Transverse colon (tissue), 4 donors: ENCODE results near the gene PRSS56. TPM values are rescaled to one million over a fixed set of nuclear protein-coding genes. Genes with fewer than 3 reads are reported as not detected.

Source experiments
- DNase-seq: peaks from one replicate; pipeline ENCODE4 v3.0.0-alpha.2; 2019
- H3K27ac ChIP-seq, 4 donors: fragments of 200-600 bp; sonication (generic); 2 replicates each; pipeline ENCODE4 v1.5.1; 2016 to 2018; ENCODE audit warnings: inconsistent platforms in 4 of 4
- H3K27me3 ChIP-seq: fragments of 200-600 bp; sonication (generic); 2 replicates; pipeline ENCODE4 v1.5.1; 2017; ENCODE audit warnings: inconsistent platforms
- H3K36me3 ChIP-seq, 4 donors: fragments of 200-600 bp; sonication (generic); 2 replicates each; pipeline ENCODE4 v1.5.1; 2017 to 2019; ENCODE audit warnings: inconsistent platforms in 4 of 4
- H3K4me1 ChIP-seq, 4 donors: fragments of 200-600 bp; sonication (generic); 2 replicates each; pipeline ENCODE4 v1.5.1; 2017 to 2020; ENCODE audit warnings: inconsistent platforms in 4 of 4
- H3K4me3 ChIP-seq, 4 donors: fragments of 200-600 bp; sonication (generic); 1 replicate in 1 of 4; 2 replicates in 3 of 4; pipeline versions ENCODE4 v1.5.1 to v1.6.1; 2017 to 2019; ENCODE audit warnings: inconsistent platforms in 4 of 4
- H3K9me3 ChIP-seq, 2 donors: fragments of 200-600 bp; sonication (generic); 2 replicates each; pipeline ENCODE4 v1.5.1; 2017 to 2019; ENCODE audit warnings: inconsistent platforms in 2 of 2
- EP300 ChIP-seq: sonication (generic); formaldehyde crosslinking; IDR thresholded peaks from one replicate; pipeline ENCODE4 v1.6.1; 2017; ENCODE audit warnings: antibody characterized with exemption, low read depth
- POLR2A ChIP-seq: fragments of 450-650 bp; IDR thresholded peaks from one replicate; pipeline ENCODE4 v1.6.1; 2016; ENCODE audit warnings: antibody characterized with exemption, mild to moderate bottlenecking, moderate library complexity
- POLR2AphosphoS5 ChIP-seq, 3 donors: sonication (generic); formaldehyde crosslinking; IDR thresholded peaks; one replicate each; pipeline ENCODE4 v1.6.1; 2016; ENCODE audit warnings: antibody characterized with exemption in 3 of 3
- WGBS, 2 donors: methylation state at CpG; one replicate each; pipeline ENCODE4 v1.1.5; 2018; ENCODE audit warnings: low coverage in 1 of 2; 5-methylcytosine and 5-hydroxymethylcytosine counted together
- in situ Hi-C, 4 donors: fragments of 200-750 bp; cut with MboI; loops; one replicate each; pipeline versions ENCODE4 v1.15.0 to v1.15.1; 2017; ENCODE audit warnings: low sequenced_read_pairs in 3 of 4, low pct_ligation_motif_present in 1 of 4, low pct_unique_long_range_greater_than_20kb in 1 of 4
- intact Hi-C: fragments of 100-400 bp; cut with DNase I; formaldehyde crosslinking; loops from one replicate; pipeline ENCODE4 v1.15.1; 2023; ENCODE audit warnings: low total_unique reads
- total RNA-seq, 4 donors: library from RNA; depleted of rRNA; stranded (reverse); fragments of >200 nt; gene quantifications; one replicate each; pipeline ENCODE4 v1.1.0, GENCODE V29; 2016
- TF ChIP-seq, protein P1 (sequence below), 5 experiments: fragments of 200-600 bp in 3 of 5; fragments of 450-650 bp in 2 of 5; sonication (generic) in 3 of 5; IDR thresholded peaks; 1 replicate in 2 of 5; 2 replicates in 3 of 5; pipeline ENCODE4 v1.5.1; 2016 to 2017; ENCODE audit warnings: antibody characterized with exemption in 5 of 5, inconsistent platforms in 3 of 5, mild to moderate bottlenecking in 2 of 5, moderate library complexity in 1 of 5

PRSS56 gene
- total RNA-seq, 4 donors from 2014 or later, result not detected

DNA sequence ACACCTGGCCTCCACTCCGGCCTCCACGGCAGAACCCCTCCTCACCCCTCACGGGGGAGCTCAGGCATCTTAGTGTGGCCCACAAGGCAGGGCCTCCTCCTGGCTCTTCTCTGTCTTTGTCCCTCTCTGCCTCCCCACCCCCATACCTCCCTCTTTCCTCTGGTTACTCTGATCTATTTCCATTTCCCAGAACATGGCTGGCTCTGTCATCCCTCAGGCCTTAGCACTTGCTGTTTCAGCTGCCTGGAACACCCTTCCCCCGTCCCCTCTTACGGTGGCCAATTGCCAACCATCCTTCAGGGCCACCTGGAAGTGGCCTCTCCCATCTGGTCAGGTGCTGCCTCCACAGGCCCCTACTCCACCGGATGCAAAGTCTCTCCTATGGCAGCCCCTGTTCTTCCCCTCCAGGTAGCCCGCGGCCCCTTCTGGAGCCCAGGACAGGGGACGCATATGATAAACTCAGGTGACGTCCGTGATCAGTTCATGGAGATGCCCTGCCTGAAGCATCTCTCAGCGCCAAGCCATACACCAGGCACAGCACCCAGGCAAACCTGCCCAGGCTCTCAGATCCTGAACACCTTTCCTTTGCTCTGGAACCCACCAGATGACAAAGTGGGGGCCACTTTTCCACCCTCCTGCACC, 28.9 kb upstream of the PRSS56 start:
- TF ChIP-seq EP300, result no peak
- TF ChIP-seq, protein P1, sequence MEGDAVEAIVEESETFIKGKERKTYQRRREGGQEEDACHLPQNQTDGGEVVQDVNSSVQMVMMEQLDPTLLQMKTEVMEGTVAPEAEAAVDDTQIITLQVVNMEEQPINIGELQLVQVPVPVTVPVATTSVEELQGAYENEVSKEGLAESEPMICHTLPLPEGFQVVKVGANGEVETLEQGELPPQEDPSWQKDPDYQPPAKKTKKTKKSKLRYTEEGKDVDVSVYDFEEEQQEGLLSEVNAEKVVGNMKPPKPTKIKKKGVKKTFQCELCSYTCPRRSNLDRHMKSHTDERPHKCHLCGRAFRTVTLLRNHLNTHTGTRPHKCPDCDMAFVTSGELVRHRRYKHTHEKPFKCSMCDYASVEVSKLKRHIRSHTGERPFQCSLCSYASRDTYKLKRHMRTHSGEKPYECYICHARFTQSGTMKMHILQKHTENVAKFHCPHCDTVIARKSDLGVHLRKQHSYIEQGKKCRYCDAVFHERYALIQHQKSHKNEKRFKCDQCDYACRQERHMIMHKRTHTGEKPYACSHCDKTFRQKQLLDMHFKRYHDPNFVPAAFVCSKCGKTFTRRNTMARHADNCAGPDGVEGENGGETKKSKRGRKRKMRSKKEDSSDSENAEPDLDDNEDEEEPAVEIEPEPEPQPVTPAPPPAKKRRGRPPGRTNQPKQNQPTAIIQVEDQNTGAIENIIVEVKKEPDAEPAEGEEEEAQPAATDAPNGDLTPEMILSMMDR (IDR thresholded peaks at IDR 0.05), result no peak
- no peak for TF ChIP-seq POLR2AphosphoS5 (IDR thresholded peaks at IDR 0.05)
- TF ChIP-seq POLR2A, result no peak
- 85 to 88% methylated on average over 3 to 12 of the region's 12 CpGs for WGBS, 2 donors
- DNase-seq, result no peak
- Histone ChIP-seq H3K27me3 (peaks cover 44% of the 10 kb centered on the region), H3K4me3 (no peak overlapping the region), H3K4me1 (peaks cover 0 to 10% (median 7%) of the 10 kb centered on the region in 4 donors), H3K9me3 (no peaks in the 10 kb centered on the region), H3K27ac (no peak overlapping the region), H3K36me3 (no peaks in the 10 kb centered on the region)
- intact Hi-C loops (no loop called here), in situ Hi-C loops (no loop called here)

DNA sequence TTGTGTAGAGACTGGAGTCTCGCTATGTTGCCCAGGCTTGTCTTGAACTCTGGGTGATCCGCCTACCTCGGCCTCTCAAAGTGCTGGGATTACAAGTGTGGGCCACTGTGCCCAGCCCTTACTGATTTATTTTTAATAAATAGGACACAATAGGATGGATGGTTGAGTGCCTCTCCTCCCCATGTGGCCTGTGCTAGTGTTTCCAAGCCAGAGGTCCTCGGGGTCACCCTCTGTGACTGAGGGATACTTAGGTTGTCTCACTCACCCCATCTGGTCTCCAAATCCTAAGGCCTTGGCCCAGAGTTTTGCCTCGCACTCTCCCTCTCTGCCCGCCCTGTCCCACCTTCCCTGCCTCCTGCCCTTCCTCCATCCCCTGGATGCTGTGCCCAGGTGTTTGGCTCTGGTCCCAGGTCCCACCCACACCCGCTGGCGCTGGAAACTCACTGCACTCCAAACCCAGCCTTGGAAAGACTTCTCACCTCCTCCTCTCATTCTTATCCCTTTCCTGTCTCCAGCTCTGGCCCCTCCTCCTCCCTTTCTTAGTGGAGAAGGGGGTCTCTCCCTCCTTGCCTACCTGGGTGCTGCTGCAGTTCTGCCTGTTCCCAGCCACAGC, 27.8 kb upstream of the PRSS56 start:
- in situ Hi-C loops, result no loop called here

DNA sequence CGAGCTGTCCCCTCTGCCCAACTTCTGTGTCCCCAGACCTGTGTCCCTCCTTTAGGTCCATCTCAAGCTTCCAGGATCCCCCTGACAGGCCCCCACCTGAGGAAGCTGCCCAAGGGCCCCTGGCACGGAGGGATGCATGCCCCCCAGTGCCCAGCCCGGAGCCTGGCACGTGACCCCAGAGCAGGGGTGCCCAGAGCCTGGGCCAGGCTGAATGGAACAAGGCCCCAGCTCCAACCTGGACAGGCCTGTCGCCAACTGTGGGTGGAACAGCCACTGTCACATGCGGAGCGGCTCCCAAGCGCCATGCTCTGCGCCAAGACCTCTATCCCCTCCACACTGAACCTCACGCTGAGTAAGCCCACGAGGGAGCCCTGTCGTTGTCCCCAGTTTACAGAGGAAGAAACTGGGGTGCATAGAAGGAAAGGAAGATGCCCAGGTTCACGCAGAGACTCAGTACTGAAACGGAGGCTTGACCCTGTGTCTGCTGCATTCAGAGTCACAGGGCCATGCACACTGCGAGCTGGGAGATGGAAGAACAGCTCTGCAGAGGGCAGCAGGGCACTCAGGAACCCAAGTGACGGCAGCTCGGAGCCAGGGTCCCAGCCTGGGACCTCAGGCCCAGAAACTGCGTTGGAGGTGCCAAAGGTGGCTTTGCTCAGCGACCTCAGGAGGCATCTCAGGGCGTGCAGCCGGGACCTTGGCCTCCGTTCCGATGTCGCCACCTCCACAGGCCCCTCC, 27.1 kb upstream of the PRSS56 start:
- Histone ChIP-seq H3K36me3 (no peaks in the 10 kb centered on the region), H3K9me3 (no peaks in the 10 kb centered on the region), H3K27ac (no peak overlapping the region), H3K4me3 (no peak overlapping the region), H3K4me1 (no peaks in the 10 kb centered on the region), H3K27me3 (peaks cover 25% of the 10 kb centered on the region)
- in situ Hi-C loops, result no loop called here
- 20 to 86% methylated on average over 1 to 24 of the region's 24 CpGs for WGBS, 2 donors
- TF ChIP-seq, protein P1 (IDR thresholded peaks at IDR 0.05), result no peak
- no peak for TF ChIP-seq EP300
- no peak for TF ChIP-seq POLR2AphosphoS5 (IDR thresholded peaks at IDR 0.05)
- TF ChIP-seq POLR2A, result no peak
- intact Hi-C loops, result no loop called here
- no peak for DNase-seq

More for the DNA sequence above, 27.8 kb upstream of the PRSS56 start:
- Histone ChIP-seq H3K4me3 (no peak overlapping the region), H3K9me3 (no peaks in the 10 kb centered on the region), H3K27me3 (peaks cover 33% of the 10 kb centered on the region), H3K27ac (no peak overlapping the region), H3K4me1 (peaks cover 0 to 2% (median 1%) of the 10 kb centered on the region in 4 donors), H3K36me3 (no peaks in the 10 kb centered on the region)
- DNase-seq, result no peak
- WGBS, 2 donors, result 50 to 73% methylated on average over 2 to 8 of the region's 8 CpGs
- intact Hi-C loops, result no loop called here
- TF ChIP-seq POLR2A, result no peak
- no peak for TF ChIP-seq EP300
- TF ChIP-seq, protein P1 (IDR thresholded peaks at IDR 0.05), result no peak
- no peak for TF ChIP-seq POLR2AphosphoS5 (IDR thresholded peaks at IDR 0.05)

- Histone ChIP-seq H3K4me1 (no peaks in the 10 kb centered on the region), H3K27me3 (peaks cover 18% of the 10 kb centered on the region), H3K27ac (no peak overlapping the region), H3K4me3 (no peak overlapping the region), H3K36me3 (no peaks in the 10 kb centered on the region), H3K9me3 (no peaks in the 10 kb centered on the region)
- in situ Hi-C loops (no loop called here), intact Hi-C loops (no loop called here)
- no peak for DNase-seq
- no peak for TF ChIP-seq POLR2AphosphoS5 (IDR thresholded peaks at IDR 0.05)
- TF ChIP-seq, protein P1 (IDR thresholded peaks at IDR 0.05), result no peak
- TF ChIP-seq EP300, result no peak
- no peak for TF ChIP-seq POLR2A
- 77 to 92% methylated on average over 5 to 10 of the region's 10 CpGs for WGBS, 2 donors
Observed at GRCh38 chr2:232493701-232494474, 26.3 kb upstream of the PRSS56 start.
